GM18873 (cell line): ENCODE results near the gene NOL4L.
"Not testable (repeated sequence)": the region's sequence is repeated elsewhere in the genome, so short reads cannot be mapped to it uniquely, and the experiment has no call there.

Source experiments
- ATAC-seq: cut with Tn5 transposase; IDR thresholded peaks from one replicate; pipeline ENCODE4 v1.9.1; 2021; ENCODE audit warnings: mild to moderate bottlenecking, moderate library complexity, moderate number of reproducible peaks; ENCODE audit not compliant: unreplicated experiment, low FRiP score

Gene NOL4L

GRCh38 chr20:32476684-32477593 is 108.2 kb downstream of the NOL4L start:
- no peak for ATAC-seq

DNA sequence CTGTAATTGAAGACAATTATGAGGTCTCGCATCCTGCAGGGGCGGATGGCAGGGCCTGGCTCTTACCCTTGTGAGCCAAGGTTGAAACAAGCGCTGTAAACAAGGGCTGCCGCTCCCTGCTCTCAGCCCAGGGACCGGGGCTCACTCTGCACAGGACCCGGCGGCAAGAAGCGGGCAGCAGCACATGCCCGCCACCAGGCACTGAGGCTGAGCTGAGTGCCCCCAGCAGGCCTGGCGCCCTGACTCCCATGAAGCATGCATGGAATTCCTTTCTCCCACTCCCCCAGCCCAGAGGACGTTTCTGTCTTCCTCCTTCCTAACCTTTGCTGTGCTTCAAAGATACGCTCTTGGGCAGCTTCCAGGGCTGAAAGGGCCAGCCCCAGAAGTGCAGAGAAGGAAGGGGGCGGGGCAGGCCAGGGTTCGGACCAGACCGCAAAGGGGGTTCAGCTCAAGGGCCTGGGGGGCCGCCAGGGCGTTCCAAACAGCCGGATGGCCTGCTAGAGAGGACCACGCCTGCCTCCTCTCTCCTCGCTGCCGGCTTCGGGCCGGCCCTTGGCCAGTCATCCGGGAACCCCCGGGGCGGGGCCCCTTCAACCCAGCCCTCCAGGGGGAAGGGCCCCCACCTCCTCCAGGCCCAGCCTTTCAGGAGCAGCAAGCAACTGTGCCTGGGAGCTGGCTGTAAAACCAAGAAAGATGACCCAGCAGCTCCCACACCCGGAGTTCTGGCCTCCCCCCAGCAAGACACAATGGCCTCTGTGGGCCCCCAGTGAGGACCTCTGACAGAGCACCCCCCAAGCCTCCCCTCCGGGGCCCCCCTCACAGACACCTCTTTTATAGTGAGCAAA is 109.9 kb downstream of the NOL4L start:
- ATAC-seq: no peak

GRCh38 chr20:32474717-32474966 is 110.5 kb downstream of the NOL4L start:
- ATAC-seq: no peak

DNA sequence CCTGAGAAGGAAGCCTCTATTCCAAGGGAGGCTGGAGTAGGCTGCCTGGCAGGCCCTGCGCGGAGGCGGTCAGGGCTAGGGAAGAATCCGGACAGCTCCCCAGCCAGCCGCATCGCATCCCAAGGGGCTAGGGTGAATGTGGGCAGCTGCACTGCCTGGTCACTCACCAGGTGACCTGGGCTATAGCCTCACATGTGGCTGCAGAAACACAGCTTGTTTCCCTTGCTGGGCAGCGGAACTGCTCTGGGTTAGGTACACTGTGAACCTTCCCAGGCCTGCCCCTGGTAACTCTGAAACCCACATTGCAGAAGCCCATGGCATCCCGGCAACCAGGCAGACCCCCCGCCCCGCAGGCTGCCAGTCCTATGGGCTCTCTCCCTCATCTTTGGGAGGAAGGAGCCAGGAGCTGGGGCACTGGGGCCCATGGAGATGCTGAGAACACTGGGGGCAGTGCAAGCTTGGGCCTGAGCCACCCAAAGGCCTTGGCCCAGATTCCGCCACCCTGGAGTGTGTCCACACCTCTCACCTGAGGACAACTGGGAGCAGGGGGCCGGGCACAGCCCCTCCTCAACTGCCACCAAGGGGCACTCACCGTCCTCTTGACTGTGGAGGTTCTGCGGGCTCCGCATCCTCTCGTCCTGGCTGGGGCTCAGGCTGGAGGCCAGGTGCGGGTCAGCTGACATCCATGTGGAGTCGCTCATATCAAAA is 111.0 kb downstream of the NOL4L start:
- no peak for ATAC-seq

GRCh38 chr20:32473231-32474008 is 111.7 kb downstream of the NOL4L start:
- no peak for ATAC-seq

DNA sequence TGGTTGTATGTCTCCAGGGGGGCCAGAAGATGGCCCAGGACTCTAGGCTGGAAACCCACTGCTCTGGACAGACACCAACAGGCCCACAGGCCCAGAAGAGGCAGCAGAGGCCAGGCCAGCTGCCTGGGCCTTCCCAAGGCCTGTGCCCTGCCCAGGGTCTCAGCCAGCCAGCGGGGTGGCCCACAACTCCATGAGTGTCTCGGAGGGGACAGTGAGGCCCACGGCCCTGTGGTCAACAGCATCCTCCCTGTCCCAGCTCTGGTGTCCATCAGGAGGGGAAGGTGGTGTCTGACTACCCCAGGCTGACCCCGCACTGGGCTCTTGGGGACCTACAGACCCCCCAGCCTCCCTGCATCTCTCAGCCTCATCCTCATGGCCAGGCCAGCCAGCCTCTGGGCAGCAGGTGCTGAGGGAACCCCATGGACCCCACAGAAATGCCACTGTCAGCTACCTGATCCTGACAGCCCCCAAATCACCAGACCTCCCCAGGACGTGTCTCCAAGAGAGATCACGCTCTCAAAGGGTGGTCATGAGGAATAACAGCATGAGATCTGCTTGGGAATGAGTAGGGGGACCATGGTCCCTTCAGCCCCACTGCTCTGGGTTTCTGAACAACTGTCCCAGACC is 112.4 kb downstream of the NOL4L start:
- ATAC-seq: no peak

DNA sequence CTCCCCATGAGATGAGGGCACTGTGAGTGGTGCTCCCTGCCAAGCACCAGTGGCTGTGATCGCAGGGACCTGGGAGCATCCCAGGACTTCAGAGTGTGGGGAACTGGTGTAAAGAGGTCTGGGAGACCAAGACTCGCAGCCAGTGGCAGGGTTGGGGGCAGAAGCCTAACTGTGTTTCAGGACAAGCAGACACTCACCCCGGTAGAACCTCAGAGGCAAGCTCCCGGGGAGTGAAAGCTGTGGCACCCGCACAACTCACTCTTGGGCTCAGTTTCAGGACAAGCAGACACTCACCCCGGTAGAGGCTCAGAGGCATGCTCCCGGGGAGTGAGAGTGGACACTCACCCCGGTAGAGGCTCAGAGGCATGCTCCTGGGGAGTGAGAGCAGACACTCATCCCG is 114.2 kb downstream of the NOL4L start:
- ATAC-seq: no peak

DNA sequence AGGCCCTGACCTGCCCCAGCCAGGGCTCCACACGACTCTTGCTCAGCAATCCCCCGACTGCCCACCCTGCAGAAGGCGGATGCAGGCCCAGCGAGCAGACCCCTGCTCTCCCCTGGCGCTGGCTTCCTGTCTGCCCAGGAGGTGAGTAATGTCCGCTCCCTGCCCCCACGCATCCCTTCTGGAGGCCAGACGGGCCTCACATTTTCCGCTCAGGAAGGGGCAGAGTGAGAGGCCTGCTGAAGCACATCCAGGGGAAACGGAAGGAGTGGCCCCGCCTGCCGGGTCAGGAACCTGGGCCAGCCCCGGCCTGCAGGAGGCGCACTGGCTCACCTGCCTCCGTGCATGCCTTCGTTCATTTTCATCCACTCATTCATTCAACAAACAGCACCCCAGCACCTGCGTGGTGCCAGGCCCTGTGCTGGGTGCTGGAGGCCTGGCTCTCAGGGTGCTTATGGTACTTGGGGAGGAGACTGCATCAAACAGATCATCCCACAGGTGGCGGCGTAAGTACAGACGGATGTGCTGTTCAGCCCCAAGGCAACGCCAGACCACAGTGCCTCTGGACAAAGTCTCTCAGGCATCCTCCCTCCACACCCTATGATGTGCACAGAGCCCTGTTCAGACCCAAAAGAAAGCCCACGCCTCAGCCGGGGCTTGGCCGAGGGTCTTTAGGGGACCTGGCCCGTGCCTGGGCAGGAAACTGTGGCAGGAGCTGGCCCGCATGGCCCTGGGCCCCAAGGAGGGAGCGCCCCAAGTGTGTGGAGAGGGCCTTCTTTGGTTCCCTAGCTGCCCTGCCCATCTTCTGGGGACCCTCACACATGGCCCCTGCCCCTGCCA is 114.9 kb downstream of the NOL4L start:
- ATAC-seq: no peak

DNA sequence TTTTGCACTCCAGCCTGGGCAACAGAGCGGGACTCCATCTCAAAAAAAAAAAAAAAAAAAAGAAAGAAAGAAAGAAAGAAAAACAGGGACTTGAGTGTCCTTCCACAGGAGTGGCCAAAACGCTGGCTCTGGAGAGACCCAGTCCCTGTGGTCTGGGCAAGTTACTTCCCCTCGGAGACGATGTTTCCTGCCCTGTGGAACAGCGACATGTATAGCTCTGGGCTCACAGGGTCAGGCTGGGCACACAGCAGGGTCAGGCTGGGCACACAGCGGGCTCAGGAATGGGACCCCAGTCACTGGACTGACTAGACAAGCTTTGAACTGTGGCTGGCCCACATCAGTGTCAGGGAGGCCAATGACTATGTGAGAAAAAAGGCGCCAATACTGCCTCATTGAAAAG is 116.3 kb downstream of the NOL4L start:
- no peak for ATAC-seq

- ATAC-seq: no peak
Observed at GRCh38 chr20:32468313-32468640, 116.9 kb downstream of the NOL4L start.

DNA sequence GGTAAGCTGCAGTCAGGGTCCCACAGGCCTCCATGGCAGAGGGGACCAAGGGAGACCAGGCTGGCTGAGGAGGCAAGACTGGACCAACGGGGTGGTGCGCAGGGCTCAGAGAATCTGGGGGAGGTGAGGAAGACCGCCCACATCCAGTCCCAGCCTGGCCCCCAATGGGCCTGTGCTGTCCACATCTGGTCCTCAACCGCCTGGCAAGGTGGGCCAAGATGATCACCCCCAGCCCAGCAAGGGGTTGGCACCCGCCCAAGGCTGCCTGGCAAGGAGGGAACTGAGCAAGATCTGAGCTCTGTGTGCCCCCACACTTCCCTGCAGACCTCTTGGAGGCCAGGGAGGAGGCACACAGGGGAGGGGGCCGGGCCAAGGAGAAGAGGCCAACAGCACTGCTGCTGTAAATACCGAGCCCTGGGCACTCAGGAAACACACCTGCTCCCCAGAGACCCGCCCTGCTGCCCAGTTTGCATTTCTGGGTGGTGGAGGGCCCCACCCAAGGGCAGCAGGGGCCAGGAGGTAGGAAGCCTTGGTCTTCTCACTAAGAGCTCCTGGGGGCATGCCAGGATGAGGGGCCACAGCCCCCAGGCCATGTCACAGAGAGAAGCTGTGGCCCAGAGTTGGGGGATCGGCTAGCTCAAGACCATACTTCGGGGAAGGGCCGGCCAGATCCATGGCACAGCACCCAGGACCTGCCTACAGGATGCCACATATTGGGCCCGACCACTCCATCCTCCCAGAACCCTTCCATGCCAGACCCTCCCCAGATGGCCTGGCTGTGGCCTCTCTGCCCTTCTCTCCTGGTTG is 117.4 kb downstream of the NOL4L start:
- no peak for ATAC-seq

DNA sequence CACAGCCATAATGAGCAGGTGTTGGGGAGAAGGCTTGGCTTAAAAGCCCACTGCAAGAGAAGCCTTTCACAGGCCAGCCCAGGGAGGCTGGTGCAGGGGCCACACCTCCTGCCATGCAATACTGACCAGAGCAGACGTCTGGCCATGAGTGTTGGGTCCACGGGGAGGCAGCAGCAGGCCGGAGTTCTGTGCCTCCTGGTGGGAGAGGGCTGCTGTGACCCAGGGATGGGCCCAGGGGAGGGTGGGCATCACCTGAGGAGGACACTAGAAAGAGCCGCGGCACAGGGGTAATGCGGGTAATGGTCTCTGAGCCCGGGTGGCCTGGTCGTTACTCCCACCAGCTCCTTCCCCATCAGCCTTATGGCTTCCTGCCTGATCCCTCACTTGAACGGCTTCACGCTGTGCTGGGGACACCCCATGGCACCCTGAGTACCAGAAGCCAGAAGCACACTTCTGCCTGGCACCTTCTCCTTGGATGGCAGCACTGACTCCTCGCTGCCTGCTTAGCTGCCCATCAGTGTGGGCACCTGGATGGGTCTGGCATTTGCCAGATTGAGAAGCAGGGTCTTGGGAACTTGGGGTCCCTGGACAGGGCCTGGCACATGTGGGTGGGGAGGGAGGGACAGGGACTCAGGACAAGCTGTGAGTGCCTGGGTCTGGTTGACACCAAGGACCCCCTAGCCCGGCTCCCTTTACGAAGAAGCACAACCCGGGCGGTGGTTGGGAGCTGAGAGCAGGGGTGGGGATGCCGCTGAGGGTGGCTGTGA is 118.2 kb downstream of the NOL4L start:
- no peak for ATAC-seq

DNA sequence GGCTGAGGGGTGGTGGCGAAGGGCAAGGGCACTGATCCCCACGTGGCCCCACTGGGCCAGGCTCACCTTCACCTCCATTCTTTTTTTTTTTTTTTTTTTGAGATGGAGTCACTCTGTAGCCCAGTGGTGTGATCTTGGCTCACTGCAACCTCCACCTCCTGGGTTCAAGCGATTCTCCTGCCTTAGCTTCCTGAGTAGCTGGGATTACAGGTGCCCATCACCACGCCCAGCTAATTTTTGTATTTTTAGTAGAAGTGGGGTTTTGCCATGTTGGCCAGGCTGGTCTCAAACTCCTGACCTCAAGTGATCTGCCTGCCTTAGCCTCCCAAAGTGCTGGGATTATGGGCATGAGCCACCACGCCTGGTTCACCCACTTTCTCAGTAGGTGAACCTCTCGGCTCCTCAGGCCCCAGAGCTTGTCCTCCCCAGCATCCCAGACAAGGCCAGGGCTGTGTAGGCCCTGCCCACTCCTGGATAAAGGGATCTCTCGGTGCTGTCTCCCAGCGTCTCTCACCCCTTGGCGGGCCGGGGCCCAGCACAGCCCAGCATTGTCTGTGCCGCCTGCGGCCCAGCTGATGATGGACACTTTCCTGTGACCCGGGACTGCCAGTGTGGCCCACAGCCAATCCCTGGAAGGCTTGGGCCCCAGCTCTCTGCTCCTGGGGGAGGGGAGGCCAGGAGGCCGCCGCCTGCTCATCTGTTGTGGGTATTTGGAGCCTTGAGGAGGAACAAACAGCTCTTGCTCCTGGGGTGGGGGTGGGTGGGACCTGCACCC is 119.0 kb downstream of the NOL4L start:
- ATAC-seq: not testable (repeated sequence)

DNA sequence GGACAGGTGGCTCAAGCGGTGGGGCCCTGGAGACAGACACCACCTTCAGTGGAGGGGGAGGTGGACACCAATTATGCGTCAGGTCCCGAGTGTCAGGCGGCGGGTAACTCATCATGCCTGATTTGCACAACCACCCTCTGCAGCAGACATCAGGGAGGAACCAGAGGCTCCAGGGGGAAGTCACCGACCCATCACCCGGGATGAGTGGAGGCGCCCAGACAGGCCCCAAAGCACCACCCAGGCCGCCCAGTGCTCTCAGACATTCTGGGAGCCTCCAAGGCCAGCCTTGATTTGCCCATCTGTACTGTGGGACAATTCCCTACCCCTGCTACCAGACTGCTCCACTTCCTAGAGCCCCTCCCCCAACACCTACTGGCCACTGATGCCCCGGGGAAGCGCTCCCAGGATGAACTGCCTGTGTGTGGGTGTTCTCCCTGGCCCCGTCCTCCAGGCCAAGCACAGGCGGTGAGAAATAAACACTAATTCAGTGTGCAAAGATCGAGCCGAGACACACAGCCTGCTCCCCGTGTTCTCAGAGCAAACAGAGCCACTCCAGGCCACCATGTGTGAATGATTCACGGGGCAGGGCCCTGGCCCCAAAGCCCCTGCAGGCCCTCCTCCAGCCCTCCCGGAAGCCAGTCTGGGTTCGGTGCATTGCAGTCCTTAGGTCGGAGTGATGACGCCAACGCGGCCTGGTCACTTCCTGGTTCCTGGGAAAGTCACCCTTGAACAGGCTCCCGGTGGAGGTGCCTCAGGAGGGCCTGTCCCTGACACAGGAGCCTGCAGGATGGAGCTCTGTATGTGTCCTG is 119.8 kb downstream of the NOL4L start:
- ATAC-seq: no peak

- no peak for ATAC-seq
Observed at GRCh38 chr20:32464401-32465091, 120.6 kb downstream of the NOL4L start.
